IPS-NIHi7 (cell line): ENCODE results near the gene NUAK2.

Experiments used
- DNase-seq: peaks from one replicate; pipeline ENCODE4 v3.0.0; 2012; ENCODE audit warnings: mixed read lengths; ENCODE audit errors: extremely low spot score

The NUAK2 gene

DNA sequence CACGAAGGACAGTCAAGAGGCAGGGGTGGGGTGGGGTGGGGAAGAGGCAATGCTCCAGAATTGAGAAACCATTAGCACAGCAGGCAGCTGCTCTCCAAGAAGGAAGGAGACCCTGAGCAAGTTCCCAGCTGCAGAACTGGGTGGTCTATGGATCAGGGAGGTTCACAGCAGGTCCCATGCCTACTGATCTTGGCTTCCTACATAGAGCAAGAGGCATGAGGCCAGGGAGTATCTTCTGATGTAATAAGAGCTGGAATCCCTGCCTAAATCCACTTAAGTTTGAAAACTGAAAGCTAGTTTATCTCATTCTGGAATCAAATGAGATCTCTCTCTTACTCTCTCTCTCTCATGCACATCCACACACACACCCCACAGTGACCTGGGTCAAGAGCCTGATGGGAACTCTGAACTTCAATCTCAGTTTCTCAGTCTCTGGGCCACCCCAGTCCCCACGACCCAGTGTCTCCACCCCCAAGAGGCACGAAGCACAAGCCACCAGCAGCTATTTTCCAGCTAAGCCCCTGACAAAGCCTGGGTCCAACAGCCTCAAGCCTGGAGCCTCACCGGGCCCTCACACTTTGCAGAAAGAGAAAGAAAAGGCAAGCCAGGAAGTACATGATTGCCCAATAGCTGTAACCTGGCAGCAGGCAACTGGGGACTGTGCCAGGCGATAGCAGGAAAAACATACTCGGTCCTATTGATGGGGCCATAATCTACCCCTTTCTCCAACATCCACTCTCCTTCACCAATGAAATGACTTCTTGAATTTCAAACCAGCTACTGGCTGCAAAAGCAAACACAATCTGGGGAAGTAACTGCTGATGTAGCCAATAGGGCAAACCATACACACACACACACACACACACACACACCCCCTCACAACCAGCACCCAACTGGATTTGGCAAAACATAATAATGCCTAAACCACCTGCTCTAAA, 2.2 kb downstream of the NUAK2 start:
- DNase-seq, result no peak

GRCh38 chr1:205318231-205318991, 3.1 kb downstream of the NUAK2 start:
- peak; percentile 40 for DNase-seq

- DNase-seq, result no peak
Observed at GRCh38 chr1:205317311-205317917, 4.1 kb downstream of the NUAK2 start.

GRCh38 chr1:205316161-205316566, 5.4 kb downstream of the NUAK2 start:
- DNase-seq, result no peak

DNA sequence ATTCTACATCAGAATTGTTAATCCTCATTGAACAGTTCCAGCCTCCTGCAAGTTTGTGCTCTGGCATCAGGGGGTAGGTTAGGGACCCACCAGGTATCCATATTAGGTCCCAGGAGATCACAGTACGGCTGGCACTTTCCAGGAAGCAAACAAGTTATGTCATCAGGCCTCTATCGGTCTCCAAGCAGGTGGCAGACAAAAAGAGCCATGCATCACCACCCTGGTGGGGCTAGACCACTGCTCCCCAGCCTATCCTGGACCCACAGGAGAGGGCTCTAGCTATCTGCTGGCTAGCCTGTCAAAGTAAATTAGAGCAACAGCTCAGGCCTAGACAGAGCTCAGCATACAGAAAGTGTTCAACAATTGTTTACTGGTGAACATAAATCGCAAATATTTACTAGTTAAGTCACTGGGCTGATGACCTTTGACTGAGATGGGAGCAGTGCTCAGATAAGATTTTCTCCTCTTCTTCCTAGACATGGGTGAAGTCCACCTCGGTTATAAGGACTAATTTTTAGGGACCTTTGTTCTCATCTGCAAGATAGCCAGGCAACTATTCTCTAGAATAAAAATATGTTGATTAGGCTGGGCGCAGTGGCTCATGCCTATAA, 6.4 kb downstream of the NUAK2 start:
- no peak for DNase-seq

GRCh38 chr1:205313563-205314308, 7.8 kb downstream of the NUAK2 start:
- peak; percentile 79 for DNase-seq

DNA sequence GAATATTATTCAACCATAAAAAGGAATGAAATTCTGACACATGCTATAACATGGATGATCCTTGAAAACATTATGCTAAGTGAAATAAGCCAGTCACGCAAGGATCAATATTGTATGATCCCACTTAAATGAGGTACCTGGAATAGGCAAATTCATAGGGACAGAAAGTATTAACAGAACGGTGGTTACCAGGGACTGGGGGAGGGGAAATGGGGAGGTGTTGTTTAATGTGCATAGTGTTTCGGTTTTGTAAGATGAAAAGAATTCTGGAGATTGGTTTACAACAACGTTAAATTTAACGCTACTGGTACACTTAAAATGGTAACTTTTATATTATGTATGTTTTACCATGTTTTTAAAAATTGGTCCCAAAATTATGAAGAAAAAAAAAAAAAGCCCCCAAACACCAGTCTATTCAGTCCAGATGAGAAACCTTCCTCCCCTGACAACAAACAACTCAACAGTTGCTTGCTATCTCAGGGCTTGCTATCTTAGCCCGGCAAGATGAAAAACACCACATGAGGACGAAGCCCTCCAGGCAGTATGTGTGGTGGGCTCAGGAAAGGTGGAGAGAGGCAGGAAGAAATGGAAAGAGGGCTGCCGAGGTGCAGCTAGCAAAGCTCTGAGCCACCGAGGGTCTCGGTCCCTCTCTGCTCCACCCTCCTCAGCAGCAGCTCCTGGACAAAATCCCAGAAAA, 8.5 kb downstream of the NUAK2 start:
- no peak for DNase-seq

DNA sequence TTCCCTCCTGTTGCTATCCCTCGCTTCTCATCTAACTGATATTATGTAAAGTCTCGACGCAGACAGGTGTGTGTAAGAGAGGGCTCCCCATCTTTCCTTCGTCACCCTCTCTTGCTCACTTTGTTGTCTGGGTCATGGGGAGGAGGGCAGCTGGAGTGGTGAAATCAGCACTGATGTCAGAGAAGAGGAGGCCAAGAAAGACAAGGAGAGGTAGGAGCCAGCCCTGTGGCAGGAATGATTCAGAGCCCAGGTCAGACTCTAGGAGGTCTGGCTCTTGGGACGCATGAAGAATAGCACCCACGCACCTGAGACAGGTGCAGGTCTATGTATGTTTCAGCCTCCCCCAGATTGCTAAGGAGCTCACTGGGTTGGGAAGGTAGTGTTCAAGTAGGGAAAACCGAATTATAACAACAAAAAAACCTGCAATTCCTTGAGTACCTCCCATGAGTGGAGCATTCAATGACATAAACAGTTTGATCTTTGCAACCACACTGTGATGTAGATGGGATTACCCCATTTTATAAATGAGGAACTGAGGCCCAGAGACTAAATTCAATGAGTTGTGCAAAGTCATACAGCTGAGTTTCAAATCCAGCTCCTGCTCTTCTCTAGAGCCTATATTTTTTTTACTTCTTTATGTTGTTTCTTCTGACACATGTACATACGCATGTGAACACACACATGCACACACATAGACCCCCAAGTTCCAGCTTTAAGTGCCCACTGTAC, 10.4 kb downstream of the NUAK2 start:
- no peak for DNase-seq

- no peak for DNase-seq
Observed at GRCh38 chr1:205309741-205310140, 11.8 kb downstream of the NUAK2 start.

GRCh38 chr1:205306929-205307566, 14.5 kb downstream of the NUAK2 start:
- DNase-seq, result no peak

DNA sequence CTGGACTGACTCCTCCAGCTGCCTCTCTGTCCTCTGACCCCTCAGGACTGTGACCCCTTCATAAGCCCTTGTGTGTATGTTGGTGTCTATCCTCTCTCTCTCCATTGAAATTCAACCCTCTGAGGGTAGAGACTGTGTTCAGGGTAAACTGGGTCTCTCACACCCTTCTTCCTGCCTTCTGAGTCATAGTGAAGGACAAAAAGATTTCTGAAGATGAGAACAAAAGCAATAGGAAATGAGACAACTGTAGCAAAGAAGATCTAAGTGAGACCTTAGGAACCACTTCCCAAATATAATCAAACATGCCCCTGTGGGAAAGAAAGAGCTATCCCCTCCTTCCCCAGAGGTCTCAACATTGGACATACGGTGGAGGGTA, 16.9 kb downstream of the NUAK2 start:
- DNase-seq, result no peak

- DNase-seq, result no peak
Observed at GRCh38 chr1:205304046-205304694, 17.4 kb downstream of the NUAK2 start.

GRCh38 chr1:205303247-205303888, 18.2 kb downstream of the NUAK2 start:
- DNase-seq, result no peak

- no peak for DNase-seq
Observed at GRCh38 chr1:205301842-205302588, 19.5 kb downstream of the NUAK2 start.

DNA sequence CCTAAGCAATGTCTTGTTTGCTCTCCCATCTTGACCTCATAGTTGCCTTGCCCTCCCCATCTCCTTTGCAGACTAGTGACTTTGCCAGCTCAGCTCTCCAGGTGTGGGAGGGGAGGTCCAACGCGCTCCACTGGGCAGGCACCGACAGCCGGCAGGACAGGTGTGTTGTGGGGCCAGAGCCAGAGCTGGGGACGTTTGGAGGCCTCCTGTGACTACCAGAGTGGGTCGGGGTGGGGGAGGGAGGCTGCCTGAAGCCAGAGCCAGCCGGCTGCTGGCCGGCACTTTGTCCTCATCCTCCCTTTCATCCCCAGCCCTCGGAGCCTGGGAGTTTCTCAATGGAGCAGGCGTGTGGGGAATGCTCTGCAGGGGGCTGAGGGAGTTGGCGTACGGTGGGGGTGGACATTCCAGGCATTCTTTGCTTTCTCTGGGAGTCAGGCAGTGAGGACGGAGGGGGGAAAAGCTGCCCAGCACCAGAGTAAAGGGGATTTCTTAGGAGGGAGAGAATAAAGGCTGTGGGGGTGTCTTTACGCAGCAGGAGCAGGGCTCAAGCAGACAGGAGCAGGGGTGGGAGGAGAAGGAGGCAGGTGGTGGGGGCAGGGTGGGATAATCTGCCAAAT, 20.2 kb downstream of the NUAK2 start:
- DNase-seq, result peak; percentile 86

DNA sequence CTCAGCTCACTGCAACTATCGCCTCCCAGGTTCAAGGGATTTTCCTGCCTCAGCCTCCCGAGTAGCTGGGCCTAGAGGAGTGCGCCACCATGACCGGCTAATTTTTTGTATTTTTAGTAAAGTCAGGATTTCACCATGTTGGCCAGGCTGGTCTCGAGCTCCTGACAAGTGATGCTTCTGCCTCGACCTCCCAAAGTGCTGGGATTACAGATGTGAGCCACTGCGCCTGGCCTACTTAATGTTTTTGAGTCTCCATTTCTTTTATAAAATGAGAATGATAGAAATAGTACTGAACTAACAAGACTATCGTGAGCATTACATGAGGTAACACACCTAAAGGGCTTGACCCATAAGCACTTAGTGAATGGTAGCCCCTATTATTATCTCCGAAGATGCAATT, 21.4 kb downstream of the NUAK2 start:
- DNase-seq, result no peak
